ENCODE data around the gene CTSZ. TPM values are rescaled to one million over a fixed set of nuclear protein-coding genes. Genes with fewer than 3 reads are reported as not detected.

The CTSZ gene
- total RNA-seq, 3 donors from 2014 or later = 135 to 238 (median 181) TPM

DNA sequence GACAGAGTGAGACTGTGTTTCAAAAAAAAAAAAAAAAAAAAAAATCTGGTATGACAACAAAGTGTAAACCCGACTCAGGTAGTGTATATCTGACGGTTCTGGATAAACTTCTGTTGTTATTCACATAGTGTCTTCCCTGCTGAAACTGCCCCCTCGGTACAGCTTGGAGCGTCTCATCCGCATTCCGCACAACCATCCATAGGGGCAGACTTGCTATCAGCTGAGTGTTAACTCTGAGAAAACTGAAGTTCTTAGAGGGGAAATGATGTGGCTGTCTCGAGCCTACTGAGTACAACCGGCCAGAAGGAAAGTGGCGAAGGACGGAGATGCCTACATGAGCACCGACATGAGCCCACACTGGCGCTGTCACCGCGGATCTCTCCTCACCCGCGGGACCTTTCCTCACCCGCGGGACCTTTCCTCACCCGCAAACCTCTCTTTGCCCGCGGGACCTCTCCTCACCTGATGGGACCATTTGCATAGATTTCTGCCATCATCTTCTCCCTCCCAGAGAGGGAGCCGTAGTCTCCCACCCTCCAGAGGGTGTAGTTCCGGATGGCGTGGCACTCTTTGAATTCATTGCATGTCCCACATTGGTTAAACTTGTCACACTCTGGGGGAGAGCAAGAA lies 9.8 kb downstream of the CTSZ start:
- no peaks in the 10 kb centered on the region for H3K27me3 ChIP-seq
- no peaks in the 10 kb centered on the region for H3K9me3 ChIP-seq
- no peak overlapping the region for H3K27ac ChIP-seq
- no peak overlapping the region for H3K4me3 ChIP-seq
- H3K36me3 ChIP-seq = peaks cover 18% of the 10 kb centered on the region
- TF ChIP-seq POLR2A (IDR thresholded peaks at IDR 0.05) (no peak), POLR2AphosphoS5 (IDR thresholded peaks at IDR 0.05) (no peak)
- TF ChIP-seq, protein P1, sequence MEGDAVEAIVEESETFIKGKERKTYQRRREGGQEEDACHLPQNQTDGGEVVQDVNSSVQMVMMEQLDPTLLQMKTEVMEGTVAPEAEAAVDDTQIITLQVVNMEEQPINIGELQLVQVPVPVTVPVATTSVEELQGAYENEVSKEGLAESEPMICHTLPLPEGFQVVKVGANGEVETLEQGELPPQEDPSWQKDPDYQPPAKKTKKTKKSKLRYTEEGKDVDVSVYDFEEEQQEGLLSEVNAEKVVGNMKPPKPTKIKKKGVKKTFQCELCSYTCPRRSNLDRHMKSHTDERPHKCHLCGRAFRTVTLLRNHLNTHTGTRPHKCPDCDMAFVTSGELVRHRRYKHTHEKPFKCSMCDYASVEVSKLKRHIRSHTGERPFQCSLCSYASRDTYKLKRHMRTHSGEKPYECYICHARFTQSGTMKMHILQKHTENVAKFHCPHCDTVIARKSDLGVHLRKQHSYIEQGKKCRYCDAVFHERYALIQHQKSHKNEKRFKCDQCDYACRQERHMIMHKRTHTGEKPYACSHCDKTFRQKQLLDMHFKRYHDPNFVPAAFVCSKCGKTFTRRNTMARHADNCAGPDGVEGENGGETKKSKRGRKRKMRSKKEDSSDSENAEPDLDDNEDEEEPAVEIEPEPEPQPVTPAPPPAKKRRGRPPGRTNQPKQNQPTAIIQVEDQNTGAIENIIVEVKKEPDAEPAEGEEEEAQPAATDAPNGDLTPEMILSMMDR (IDR thresholded peaks at IDR 0.05) = no peak
- H3K4me1 ChIP-seq = no peaks in the 10 kb centered on the region
- no peak for DNase-seq (ENCODE audit: low spot score in 2 of 2)
- intact Hi-C loops (cut with DNase I; ENCODE audit: low total_unique reads) = no loop called here

GRCh38 chr20:58996226-58996611 lies 10.8 kb downstream of the CTSZ start:
- TF ChIP-seq POLR2AphosphoS5 (IDR thresholded peaks at IDR 0.05) = no peak
- no peak for TF ChIP-seq POLR2A (IDR thresholded peaks at IDR 0.05)
- TF ChIP-seq, protein P1 (IDR thresholded peaks at IDR 0.05) = no peak
- intact Hi-C loops (cut with DNase I; ENCODE audit: low total_unique reads) = no loop called here
- peaks cover 19% of the 10 kb centered on the region for H3K36me3 ChIP-seq
- H3K4me3 ChIP-seq = no peak overlapping the region
- no peaks in the 10 kb centered on the region for H3K27me3 ChIP-seq
- no peak for DNase-seq (ENCODE audit: low spot score in 2 of 2)
- H3K9me3 ChIP-seq = no peaks in the 10 kb centered on the region
- no peak overlapping the region for H3K27ac ChIP-seq
- no peaks in the 10 kb centered on the region for H3K4me1 ChIP-seq

DNA sequence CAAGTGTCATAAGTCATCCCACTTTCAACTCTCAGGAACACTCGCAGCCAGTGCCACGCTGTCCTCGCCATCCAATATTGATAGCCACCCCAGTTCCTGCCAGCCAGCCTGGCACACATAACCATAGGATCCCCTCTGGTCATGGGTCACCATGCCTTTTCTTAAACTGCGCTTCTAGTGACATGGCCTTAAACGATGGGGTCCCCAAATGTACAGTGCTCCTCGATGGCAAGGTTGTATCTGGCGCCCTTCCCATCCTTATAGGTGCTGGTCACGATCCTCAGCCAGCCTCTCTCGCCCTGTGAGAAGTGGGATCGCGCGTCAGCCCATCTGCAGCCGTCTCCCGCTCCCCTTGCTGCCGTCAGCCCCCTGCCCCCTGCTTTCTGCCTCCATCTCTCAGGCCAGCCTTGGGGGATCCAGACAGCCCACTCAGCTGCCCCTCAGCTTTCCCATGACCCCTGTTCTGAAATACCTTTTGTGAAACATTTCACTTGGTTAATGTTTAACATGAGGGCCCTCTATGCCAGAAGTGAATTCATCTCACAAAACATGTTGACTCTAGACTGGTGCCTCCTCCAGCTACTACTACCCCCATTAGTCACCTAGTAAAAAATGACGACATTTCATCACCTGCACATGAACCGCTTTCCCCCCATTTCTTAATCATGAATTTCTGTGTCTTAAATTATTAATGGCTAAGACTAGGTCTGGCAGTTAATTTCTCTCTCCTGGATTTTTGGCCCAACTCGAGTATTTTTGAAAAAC lies 11.4 kb downstream of the CTSZ start:
- no peaks in the 10 kb centered on the region for H3K4me1 ChIP-seq
- intact Hi-C loops (cut with DNase I; ENCODE audit: low total_unique reads) = no loop called here
- H3K36me3 ChIP-seq = peaks cover 24% of the 10 kb centered on the region

GRCh38 chr20:58994390-58995159 lies 12.5 kb downstream of the CTSZ start:
- H3K36me3 ChIP-seq = peaks cover 25% of the 10 kb centered on the region
- TF ChIP-seq, protein P1 (IDR thresholded peaks at IDR 0.05) = no peak
- no peak for TF ChIP-seq POLR2A (IDR thresholded peaks at IDR 0.05)
- TF ChIP-seq POLR2AphosphoS5 (IDR thresholded peaks at IDR 0.05) = no peak
- H3K4me3 ChIP-seq = no peak overlapping the region
- H3K9me3 ChIP-seq = no peaks in the 10 kb centered on the region
- no peak for DNase-seq (ENCODE audit: low spot score in 2 of 2)
- H3K27ac ChIP-seq = no peak overlapping the region
- H3K4me1 ChIP-seq = no peaks in the 10 kb centered on the region
- intact Hi-C loops (cut with DNase I; ENCODE audit: low total_unique reads) = no loop called here
- no peaks in the 10 kb centered on the region for H3K27me3 ChIP-seq

More for the DNA sequence above, 11.4 kb downstream of the CTSZ start:
- Histone ChIP-seq H3K4me3 (no peak overlapping the region), H3K27ac (no peak overlapping the region), H3K27me3 (no peaks in the 10 kb centered on the region), H3K9me3 (no peaks in the 10 kb centered on the region)
- no peak for DNase-seq (ENCODE audit: low spot score in 2 of 2)
- TF ChIP-seq POLR2AphosphoS5 (IDR thresholded peaks at IDR 0.05) (no peak), POLR2A (IDR thresholded peaks at IDR 0.05) (no peak)
- TF ChIP-seq, protein P1 (IDR thresholded peaks at IDR 0.05) = no peak
